H1 (cell line): ENCODE data around the gene GRIN2C. TPM values are rescaled to one million over a fixed set of nuclear protein-coding genes. Genes with fewer than 3 reads are reported as not detected.

Experiments used
- CTCF ChIA-PET: fragments of 300-600 bp; sonication (Branson Sonifier 250); formaldehyde crosslinking; loops from one replicate; lab custom pipeline; 2021; ENCODE audit not compliant: partially characterized antibody; lab: Charles Lee
- POLR2A ChIA-PET: fragments of 300-600 bp; sonication (Branson Sonifier 250); formaldehyde crosslinking; loops from one replicate; lab custom pipeline; 2021; ENCODE audit warnings: inconsistent platforms; ENCODE audit not compliant: partially characterized antibody; lab: Charles Lee
- DNase-seq, 2 experiments: peaks; one replicate each; pipeline versions ENCODE4 v3.0.0 to v3.0.0-alpha.2; 2010 to 2022; ENCODE audit warnings: low spot score in 2 of 2, low read depth in 1 of 2, mixed read lengths in 1 of 2
- FAIRE-seq: peaks from 2 replicates; lab custom pipeline; 2011; peaks lifted over from hg19 to GRCh38; lab: Jason Lieb, UNC
- H2AFZ ChIP-seq: 2 replicates; pipeline ENCODE4 v1.8.1; 2012; ENCODE audit warnings: low read length, inconsistent platforms
- H2AK5ac ChIP-seq: 2 replicates; pipeline ENCODE4 v1.6.1; 2013; ENCODE audit warnings: low read depth, low read length
- H2BK120ac ChIP-seq: replicated peaks from 2 replicates; pipeline ENCODE3; 2013; ENCODE audit warnings: low read depth, low read length, inconsistent platforms
- H2BK12ac ChIP-seq: 2 replicates; pipeline ENCODE4 v1.6.1; 2013; ENCODE audit warnings: low read depth, low read length
- H2BK15ac ChIP-seq: 2 replicates; pipeline ENCODE4 v1.6.1; 2013; ENCODE audit warnings: low read length
- H2BK20ac ChIP-seq: 2 replicates; pipeline ENCODE4 v1.6.1; 2013; ENCODE audit warnings: low read length
- H2BK5ac ChIP-seq: 2 replicates; pipeline ENCODE4 v1.6.1; 2013; ENCODE audit warnings: low read depth, low read length
- H3K14ac ChIP-seq: 2 replicates; pipeline ENCODE4 v1.6.1; 2013; ENCODE audit warnings: inconsistent platforms; ENCODE audit not compliant: insufficient read length
- H3K18ac ChIP-seq: 2 replicates; pipeline ENCODE4 v1.6.1; 2013; ENCODE audit warnings: low read length; ENCODE audit errors: extremely low read depth
- H3K23ac ChIP-seq: 2 replicates; pipeline ENCODE4 v1.6.1; 2013; ENCODE audit warnings: inconsistent platforms; ENCODE audit not compliant: insufficient read length
- H3K23me2 ChIP-seq: 2 replicates; pipeline ENCODE4 v1.6.1; 2013; ENCODE audit warnings: low read depth, low read length
- H3K27ac ChIP-seq: 2 replicates; pipeline ENCODE4 v1.6.1; 2011; ENCODE audit warnings: low read depth, low read length, inconsistent platforms
- H3K27me3 ChIP-seq, 4 experiments: replicated peaks in 1 of 4; 1 replicate in 1 of 4; 2 replicates in 3 of 4; pipeline versions ENCODE4 v1.6.1 to v1.8.1; 2011 to 2013; ENCODE audit warnings: low read length in 3 of 4, mild to moderate bottlenecking in 3 of 4, inconsistent platforms in 2 of 4, mixed read lengths in 2 of 4, moderate library complexity in 1 of 4; ENCODE audit not compliant: control insufficient read depth in 3 of 4, insufficient read depth in 3 of 4; ENCODE audit errors: extremely low read depth in 1 of 4
- H3K36me3 ChIP-seq, 4 experiments: 2 replicates each; pipeline versions ENCODE4 v1.6.1 to v1.8.1; 2011 to 2013; ENCODE audit warnings: mild to moderate bottlenecking in 4 of 4, low read length in 3 of 4, moderate library complexity in 2 of 4, control low read depth in 1 of 4, inconsistent platforms in 1 of 4; ENCODE audit not compliant: insufficient read depth in 4 of 4, control insufficient read depth in 2 of 4
- H3K4ac ChIP-seq: replicated peaks from 2 replicates; pipeline ENCODE3; 2013; ENCODE audit warnings: low read length, low read depth, mixed read lengths, inconsistent platforms; ENCODE audit not compliant: insufficient read length
- H3K4me1 ChIP-seq, 4 experiments: replicated peaks in 1 of 4; 1 replicate in 1 of 4; 2 replicates in 3 of 4; pipeline versions ENCODE4 v1.6.1 to v1.8.1; 2011 to 2013; ENCODE audit warnings: low read length in 3 of 4, inconsistent platforms in 2 of 4, mixed read lengths in 1 of 4; ENCODE audit not compliant: insufficient read depth in 4 of 4, control insufficient read depth in 3 of 4
- H3K4me2 ChIP-seq, 2 experiments: 2 replicates each; pipeline versions ENCODE4 v1.6.1 to v1.8.1; 2011 to 2013; ENCODE audit warnings: low read depth in 2 of 2, low read length in 2 of 2, control low read depth in 1 of 2, inconsistent platforms in 1 of 2, mild to moderate bottlenecking in 1 of 2; ENCODE audit not compliant: insufficient read depth in 1 of 2
- H3K4me3 ChIP-seq, 4 experiments: fragments of 200-600, 300-600 bp in 1 of 4; sonication (generic), shearing (Covaris generic), sonication (Bioruptor Twin) in 1 of 4; 2 replicates each; pipeline versions ENCODE4 v1.5.1 to v1.8.1; 2011 to 2016; ENCODE audit warnings: low read length in 4 of 4, low read depth in 3 of 4, control low read depth in 2 of 4, inconsistent platforms in 2 of 4, mild to moderate bottlenecking in 2 of 4, mixed read lengths in 1 of 4, moderate library complexity in 1 of 4; ENCODE audit not compliant: insufficient read depth in 2 of 4; ENCODE audit errors: extremely low read depth in 1 of 4
- H3K56ac ChIP-seq: replicated peaks from 2 replicates; pipeline ENCODE3; 2013; ENCODE audit warnings: low read depth, mild to moderate bottlenecking, mixed read lengths, low read length, inconsistent platforms; ENCODE audit not compliant: insufficient read length
- H3K79me1 ChIP-seq: 2 replicates; pipeline ENCODE4 v1.6.1; 2013; ENCODE audit warnings: low read depth, low read length, control low read depth
- H3K79me2 ChIP-seq, 2 experiments: 2 replicates each; pipeline versions ENCODE4 v1.6.1 to v1.8.1; 2012 to 2013; ENCODE audit warnings: low read length in 2 of 2, mild to moderate bottlenecking in 2 of 2, inconsistent platforms in 1 of 2; ENCODE audit not compliant: insufficient read depth in 2 of 2, control insufficient read depth in 1 of 2
- H3K9ac ChIP-seq, 4 experiments: replicated peaks in 1 of 4; 1 replicate in 1 of 4; 2 replicates in 3 of 4; pipeline versions ENCODE4 v1.6.1 to v1.8.1; 2011 to 2013; ENCODE audit warnings: low read depth in 3 of 4, low read length in 3 of 4, control low read depth in 2 of 4, mild to moderate bottlenecking in 2 of 4, moderate library complexity in 2 of 4, inconsistent platforms in 1 of 4; ENCODE audit errors: extremely low read depth in 1 of 4
- H3K9me3 ChIP-seq, 2 experiments: 2 replicates each; pipeline versions ENCODE4 v1.6.1 to v1.8.1; 2012 to 2013; ENCODE audit warnings: mild to moderate bottlenecking in 2 of 2, moderate library complexity in 2 of 2, control low read depth in 1 of 2, inconsistent platforms in 1 of 2, low read depth in 1 of 2, low read length in 1 of 2, mixed read lengths in 1 of 2; ENCODE audit not compliant: insufficient read depth in 2 of 2
- H4K20me1 ChIP-seq, 2 experiments: replicated peaks in 1 of 2; 2 replicates each; pipeline versions ENCODE3 to v1.8.1; 2011 to 2013; ENCODE audit warnings: inconsistent platforms in 2 of 2, low read length in 2 of 2, mild to moderate bottlenecking in 1 of 2; ENCODE audit not compliant: insufficient read depth in 2 of 2, control insufficient read depth in 1 of 2
- H4K5ac ChIP-seq: 2 replicates; pipeline ENCODE4 v1.6.1; 2013; ENCODE audit warnings: low read length, low read depth, mixed read lengths, inconsistent platforms; ENCODE audit not compliant: insufficient read length
- H4K8ac ChIP-seq: 2 replicates; pipeline ENCODE4 v1.8.0; 2013; ENCODE audit warnings: mild to moderate bottlenecking, moderate library complexity, low read length, inconsistent platforms; ENCODE audit not compliant: insufficient read depth; ENCODE audit errors: extremely low read depth
- H4K91ac ChIP-seq: replicated peaks from 2 replicates; pipeline ENCODE3; 2013; ENCODE audit warnings: low read length, mixed read lengths, inconsistent platforms; ENCODE audit not compliant: insufficient read length
- GTF2F1 ChIP-seq: IDR thresholded peaks from 2 replicates; pipeline ENCODE4 v1.6.1; 2012; ENCODE audit warnings: low read depth, low read length, improper control_type of control experiment, borderline replicate concordance
- HDAC2 ChIP-seq, 2 experiments: fragments of 300-600 bp in 1 of 2; sonication (generic) in 1 of 2; IDR thresholded peaks; 2 replicates each; pipeline ENCODE4 v1.6.1; 2011 to 2012; ENCODE audit warnings: low read depth in 2 of 2, low read length in 2 of 2, mild to moderate bottlenecking in 2 of 2, moderate library complexity in 2 of 2, borderline replicate concordance in 1 of 2, inconsistent platforms in 1 of 2
- KDM5A ChIP-seq: fragments of 200-600 bp; IDR thresholded peaks from 2 replicates; pipeline ENCODE4 v1.7.1; 2012; ENCODE audit warnings: mild to moderate bottlenecking, low read length, inconsistent platforms, mixed read lengths
- RXRA ChIP-seq: IDR thresholded peaks from 2 replicates; pipeline ENCODE4 v1.6.1; 2011; ENCODE audit warnings: low read depth, mild to moderate bottlenecking, low read length, moderate library complexity; ENCODE audit not compliant: insufficient read depth
- SIRT6 ChIP-seq: IDR thresholded peaks from one replicate; pipeline ENCODE4 v1.7.1; 2012; ENCODE audit warnings: low read length, inconsistent platforms
- SP2 ChIP-seq: IDR thresholded peaks from 2 replicates; pipeline ENCODE4 v1.6.1; 2012; ENCODE audit warnings: mild to moderate bottlenecking, low read length, inconsistent platforms
- WGBS, 2 experiments: shearing (Covaris generic) in 1 of 2; methylation state at CpG; one replicate each; pipeline versions ENCODE4 v1.1.6 to v1.1.7; 2013 to 2015; ENCODE audit warnings: low lambda C conversion rate in 2 of 2, mixed read lengths in 2 of 2, inconsistent platforms in 1 of 2, low coverage in 1 of 2, missing lambda C conversion rate in 1 of 2; ENCODE audit not compliant: insufficient replicate concordance in 2 of 2, insufficient coverage in 1 of 2, insufficient read length in 1 of 2; ENCODE audit errors: extremely low coverage in 1 of 2, missing lambda C conversion rate in 1 of 2; 5-methylcytosine and 5-hydroxymethylcytosine counted together
- polyA plus RNA-seq, 7 experiments: library from polyadenylated mRNA; depleted of rRNA in 3 of 7; stranded (reverse) in 5 of 7; unstranded in 2 of 7; fragments of >200 nt in 5 of 7; fragments of 200-250 nt in 2 of 7; gene quantifications; 1 replicate in 5 of 7; 2 replicates in 1 of 7; 4 replicates in 1 of 7; pipeline versions ENCODE4 v1.2.1 to v1.2.3, GENCODE V29; 2011 to 2013; ENCODE audit warnings: missing spikeins in 2 of 7, mixed read lengths in 2 of 7
- total RNA-seq: library from RNA; stranded (reverse); fragmentation: NEBNext Ultra II Directional; extraction: Animal tissue kit (Norgen Biotek cat#: 25700); gene quantifications from 2 replicates; pipeline ENCODE4 v1.2.1, GENCODE V29; 2021

GRIN2C gene
- total and polyA plus RNA-seq, 2 of the 8 experiments (the other 6 are each of a cell fraction or from before 2014, with no cell fraction given), result 0.06 to 0.07 TPM

DNA sequence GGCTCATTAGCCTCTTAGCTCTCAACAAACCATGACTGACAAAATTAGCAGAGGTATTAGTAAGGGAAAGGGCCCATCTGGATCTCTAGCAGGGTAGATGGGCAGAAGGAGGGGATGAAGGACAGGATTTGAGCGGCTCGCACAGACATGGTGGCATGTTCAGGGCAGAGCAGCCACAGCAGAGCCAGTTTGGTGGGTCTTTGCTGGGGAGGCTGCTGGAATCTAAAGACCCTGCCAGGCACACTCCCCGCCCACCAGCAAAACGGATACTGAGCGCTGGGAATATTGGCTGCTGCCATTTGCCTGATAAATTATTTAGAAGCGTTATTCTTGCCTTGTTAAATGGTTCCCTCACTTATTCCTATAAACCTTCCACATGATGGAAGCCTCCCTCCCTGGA lies 62.8 kb downstream of the GRIN2C start:
- CTCF ChIA-PET, result interaction anchor here (1.6 to 99.6 kb wide), 2 partner anchors 14 to 47 kb away, joined by 5 to 2981 read pairs; partner anchors contain the start of genes FDXR and GRIN2C
- Histone ChIP-seq H3K14ac (no peak overlapping the region), H3K79me1 (no peaks in the 10 kb centered on the region), H3K4me2 (no peak overlapping the region), H3K79me2 (no peaks in the 10 kb centered on the region), H3K27me3 (no peaks in the 10 kb centered on the region), H3K23me2 (no peaks in the 10 kb centered on the region), H4K5ac (no peak overlapping the region), H2BK12ac (no peak overlapping the region), H3K56ac (no peak overlapping the region), H2BK20ac (no peak overlapping the region), H3K4me3 (no peak overlapping the region), H2BK5ac (no peak overlapping the region), H2BK120ac (no peak overlapping the region), H3K23ac (no peak overlapping the region), H4K91ac (no peak overlapping the region), H3K27ac (no peak overlapping the region), H2BK15ac (no peak overlapping the region), H2AK5ac (no peak overlapping the region), H3K4me1 (no peaks in the 10 kb centered on the region), H3K18ac (no peak overlapping the region), H4K8ac (no peak overlapping the region), H4K20me1 (peaks cover 0 to 14% of the 10 kb centered on the region in 2 experiments), H3K9me3 (no peaks in the 10 kb centered on the region), H3K9ac (no peak overlapping the region), H2AFZ (no peak overlapping the region), H3K36me3 (peaks cover 0 to 29% (median 6%) of the 10 kb centered on the region in 4 experiments; a peak in 7 of 8 replicates), H3K4ac (no peak overlapping the region)
- FAIRE-seq (no peak), DNase-seq (no peak)
- WGBS, 2 experiments, result 97% methylated on average over 6 of the region's 6 CpGs; no CpG with 5 or more reads in 1 of the 2 experiments
- POLR2A ChIA-PET, result no interaction called here
- no peak for TF ChIP-seq KDM5A
- TF ChIP-seq HDAC2 (IDR thresholded peaks at IDR 0.05; ENCODE audit: borderline replicate concordance in 1 of 2, low read depth in 2 of 2, low read length in 2 of 2), result no peak
- TF ChIP-seq SIRT6, result no peak
- TF ChIP-seq SP2, result no peak
- TF ChIP-seq GTF2F1, result no peak
- no peak for TF ChIP-seq RXRA
